ENCODE data around the gene MECP2.

Gene MECP2

GRCh38 chrX:154059231-154059630 is 38.3 kb downstream of the MECP2 start:
- DNase-seq = no peak

GRCh38 chrX:154058214-154058997 is 39.1 kb downstream of the MECP2 start:
- no peak for DNase-seq

GRCh38 chrX:154057791-154058190 is 39.7 kb downstream of the MECP2 start:
- DNase-seq = no peak

DNA sequence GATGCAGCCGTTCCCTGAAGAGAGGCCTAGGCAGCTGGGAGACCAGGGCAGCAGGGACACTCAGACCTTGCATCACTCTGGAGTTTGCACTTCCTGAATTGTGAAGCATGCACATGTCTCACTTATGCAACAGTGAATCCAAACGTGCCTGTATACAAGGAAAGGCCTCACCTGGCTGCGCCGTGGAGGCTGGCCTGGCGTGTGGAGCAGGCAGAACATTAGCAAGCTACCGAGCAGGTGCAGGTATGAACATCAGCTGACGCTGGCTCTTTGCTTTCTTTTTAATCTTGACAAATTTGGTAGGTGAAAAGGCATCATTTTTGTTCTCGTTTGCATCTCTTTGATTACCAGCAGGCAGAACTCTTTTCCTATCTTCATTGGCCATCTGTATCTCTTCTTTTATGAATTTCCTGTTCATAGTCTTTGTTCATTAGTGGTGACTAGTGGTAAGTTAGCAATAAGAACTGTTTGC is 40.7 kb downstream of the MECP2 start:
- no peak for DNase-seq

DNA sequence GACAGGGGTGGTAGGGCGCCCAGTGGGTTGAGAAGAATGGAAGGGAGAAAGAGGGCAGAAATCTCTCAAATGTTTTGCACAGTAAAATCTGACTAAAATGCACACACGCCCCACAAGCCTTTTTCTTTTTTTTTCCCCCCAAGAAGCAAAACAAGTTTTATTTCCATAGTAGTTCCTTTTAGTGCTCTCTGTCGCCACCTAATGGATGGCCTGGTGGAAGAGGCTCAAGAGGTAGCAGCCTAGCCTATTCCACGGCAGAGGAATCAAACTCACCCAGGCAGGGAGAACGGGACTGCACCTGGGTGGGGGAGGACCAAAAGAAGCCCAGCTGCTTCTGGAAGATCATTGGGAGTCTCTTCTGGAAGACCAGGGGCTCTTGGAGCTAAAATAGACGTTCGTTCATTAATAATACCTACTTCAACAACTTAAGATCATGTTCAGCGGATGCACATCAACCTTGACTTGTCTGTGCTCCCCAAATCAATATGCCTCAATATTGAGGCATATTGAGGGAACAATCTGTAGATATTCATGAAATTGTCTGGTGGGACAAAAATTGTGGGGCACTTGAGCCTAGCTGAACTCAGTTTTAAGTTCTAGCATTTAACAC is 46.2 kb downstream of the MECP2 start:
- DNase-seq = no peak

DNA sequence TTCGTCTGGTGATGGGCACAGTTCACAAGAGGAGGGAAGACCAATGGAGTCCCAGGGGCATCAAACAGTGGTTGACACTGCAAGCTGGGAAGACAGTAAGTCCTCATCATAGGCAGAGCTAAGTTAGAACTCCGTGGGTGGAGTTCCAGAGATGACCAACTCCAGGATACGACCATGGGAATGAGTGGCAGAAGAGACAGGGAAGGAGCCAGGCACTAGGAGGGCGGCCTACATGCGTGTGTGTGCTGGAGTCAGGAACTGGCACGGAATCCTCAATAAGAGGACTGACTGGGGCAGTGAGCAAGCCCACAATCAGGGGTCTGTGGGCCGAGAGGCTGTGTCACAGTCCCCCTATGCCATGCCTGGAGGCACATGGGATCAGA is 47.4 kb downstream of the MECP2 start:
- no peak for DNase-seq

DNA sequence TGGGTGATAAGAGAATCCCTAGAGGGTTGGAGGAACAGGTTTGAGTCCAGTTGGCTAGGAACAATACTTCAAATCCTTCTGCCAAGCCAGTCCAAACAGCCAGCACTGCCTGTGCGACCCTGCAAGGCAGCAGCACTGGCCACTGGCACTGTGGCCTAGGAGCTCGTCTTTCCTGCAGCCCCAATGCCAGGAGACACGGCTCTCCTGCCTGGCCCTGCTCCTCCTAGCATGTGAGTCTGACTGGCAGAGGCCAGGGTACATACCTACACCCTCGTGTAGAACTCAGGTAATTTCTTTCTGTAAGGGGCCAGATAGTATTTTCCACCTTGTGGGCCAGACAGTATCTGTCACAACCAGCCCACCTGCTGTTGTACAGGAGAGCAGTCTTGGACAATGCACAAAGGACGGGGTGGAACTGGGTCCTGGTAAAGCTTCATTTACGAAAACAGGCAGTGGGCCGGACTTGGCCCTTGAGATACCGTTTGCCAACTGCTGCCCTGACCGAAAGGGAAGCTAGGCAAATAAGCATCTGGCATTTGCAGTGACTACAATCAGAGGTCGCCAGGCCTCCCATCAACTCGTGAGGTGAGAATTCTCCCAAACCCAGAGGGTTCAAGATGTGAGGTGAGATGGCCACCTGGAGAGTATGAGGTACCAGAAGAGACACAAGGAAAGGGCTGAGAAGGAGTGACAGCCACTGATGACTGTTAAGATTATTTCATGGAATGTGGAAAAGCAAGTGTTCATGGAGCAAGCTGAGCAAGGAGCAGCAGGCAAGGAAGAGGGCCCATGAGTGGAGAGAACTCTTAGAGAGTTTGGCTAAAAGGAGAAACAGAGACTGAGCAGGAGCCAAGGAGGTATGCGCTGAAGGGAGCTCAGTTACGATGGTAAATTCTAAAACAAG is 48.1 kb downstream of the MECP2 start:
- no peak for DNase-seq

- DNase-seq = no peak
Observed at GRCh38 chrX:154048398-154048797, 49.1 kb downstream of the MECP2 start.

DNA sequence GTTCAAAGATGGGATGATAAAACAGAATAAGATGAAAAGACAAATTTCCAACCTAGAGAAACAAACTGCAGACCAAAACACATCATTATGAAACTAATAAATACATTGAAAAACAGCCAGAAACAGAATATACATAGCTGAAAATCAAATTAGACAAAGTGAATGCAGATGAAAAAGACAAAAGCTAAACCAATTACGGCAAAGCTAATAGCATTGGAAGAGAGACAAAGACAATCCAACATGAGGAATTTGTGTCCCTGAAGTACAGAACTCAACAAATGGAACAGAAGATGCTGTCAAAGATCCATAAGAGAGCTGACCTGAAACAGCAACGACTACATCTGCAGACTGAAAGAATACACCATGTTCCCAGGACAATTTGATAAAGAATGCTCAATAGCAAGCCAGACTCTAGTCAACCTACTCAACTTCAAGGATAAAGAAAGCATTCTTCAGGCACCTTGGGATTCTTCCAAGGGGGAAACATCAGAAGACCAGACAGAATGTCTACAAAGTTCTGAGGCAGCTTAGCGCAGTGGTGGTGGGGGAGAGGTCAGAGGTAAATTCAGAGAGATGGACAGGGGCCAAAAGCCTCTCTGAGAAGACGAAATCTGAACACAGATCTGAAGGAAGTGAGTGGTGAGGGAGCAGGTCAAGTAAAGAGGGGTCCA is 50.4 kb downstream of the MECP2 start:
- DNase-seq = no peak

DNA sequence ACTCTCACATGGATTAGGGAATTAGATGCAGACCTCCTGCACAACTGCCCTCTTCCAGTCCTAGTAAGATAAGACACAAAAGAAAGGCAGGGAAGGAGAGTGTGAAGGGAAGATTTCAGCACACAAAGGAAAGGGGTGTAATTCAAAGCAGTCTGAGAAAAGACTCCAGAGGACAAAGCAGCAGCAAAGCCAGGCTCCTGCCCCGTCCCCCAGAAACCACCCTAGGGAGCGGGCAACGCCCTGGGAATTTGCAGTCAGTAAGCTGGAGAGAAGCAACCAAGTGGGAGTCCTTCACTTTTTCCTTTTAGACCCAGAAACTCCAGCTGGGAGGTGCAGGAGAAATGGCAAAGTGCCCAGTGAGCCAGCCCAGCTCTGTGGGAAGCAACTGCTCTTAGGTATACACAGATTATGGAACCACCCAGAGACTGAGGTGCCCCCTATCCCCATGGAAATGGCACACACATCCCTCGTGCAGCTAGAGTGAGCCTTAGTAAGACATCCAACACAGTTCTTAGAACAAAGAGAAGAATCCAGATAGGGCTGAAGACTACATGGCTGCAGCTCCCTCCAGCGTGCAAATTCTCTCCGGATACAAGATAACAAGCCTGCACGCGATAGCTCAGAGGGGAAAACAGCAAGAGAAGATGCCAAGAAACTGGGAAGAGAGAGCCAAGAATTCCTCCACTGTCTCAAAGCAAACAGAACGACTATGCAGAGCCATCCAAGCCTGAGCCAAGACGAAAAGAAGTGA is 51.3 kb downstream of the MECP2 start:
- DNase-seq = no peak

GRCh38 chrX:154044091-154044490 is 53.4 kb downstream of the MECP2 start:
- no peak for DNase-seq

DNA sequence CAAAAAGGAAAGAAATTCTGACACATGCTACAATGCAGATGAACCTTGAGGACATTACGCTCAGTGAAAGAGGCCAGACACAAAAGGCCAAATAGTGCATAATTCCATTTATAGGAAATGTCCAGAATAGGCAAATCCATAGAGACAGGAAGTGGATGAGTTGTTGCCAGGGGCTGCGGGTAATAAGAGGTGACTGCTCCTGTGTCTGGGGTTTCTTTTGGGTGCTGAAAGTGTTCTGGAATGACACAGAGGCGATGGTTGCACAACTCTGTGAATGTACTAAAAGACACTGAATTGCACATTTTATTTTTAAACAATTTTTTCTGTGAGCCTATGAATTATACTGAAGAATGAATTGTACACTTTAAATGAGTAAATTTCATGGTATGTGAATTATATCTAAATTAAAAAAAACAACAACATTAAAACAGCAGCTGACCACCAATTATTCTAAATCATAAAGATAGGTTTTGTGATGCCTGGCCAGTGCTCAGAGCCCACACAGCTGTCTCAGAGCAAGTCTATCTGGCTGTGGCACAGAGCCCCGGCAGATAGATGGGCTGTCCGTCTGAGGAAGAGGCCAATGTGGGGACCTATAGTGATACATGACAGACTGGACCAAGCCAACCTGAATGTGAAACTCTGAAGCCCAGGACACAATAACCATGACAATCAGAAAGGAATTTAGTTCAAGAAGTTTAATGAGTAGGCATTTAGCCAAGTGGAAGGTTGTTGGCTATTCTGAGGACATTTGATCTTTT is 54.3 kb downstream of the MECP2 start:
- DNase-seq = no peak

DNA sequence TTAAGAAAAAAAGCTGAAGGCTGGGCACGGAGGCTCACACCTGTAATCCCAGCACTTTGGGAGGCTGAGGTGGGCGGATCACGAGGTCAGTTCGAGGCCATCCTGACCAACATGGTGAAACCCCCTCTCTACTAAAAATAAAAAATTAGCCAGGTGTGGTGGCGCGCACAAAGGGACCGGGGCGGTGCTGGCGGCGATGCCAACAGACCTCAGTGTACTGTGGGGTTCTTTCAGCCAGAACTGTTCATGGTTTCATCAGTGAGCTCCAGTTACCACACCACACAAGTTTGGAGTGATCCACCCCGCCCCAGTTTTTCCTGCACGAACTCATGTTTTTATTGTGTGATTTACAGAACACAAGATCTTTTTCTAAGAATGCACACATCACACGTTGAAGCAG is 56.7 kb downstream of the MECP2 start:
- DNase-seq = no peak

- DNase-seq = no peak
Observed at GRCh38 chrX:154040307-154040756, 57.2 kb downstream of the MECP2 start.

GRCh38 chrX:154039577-154039976 is 57.9 kb downstream of the MECP2 start:
- DNase-seq = no peak

DNA sequence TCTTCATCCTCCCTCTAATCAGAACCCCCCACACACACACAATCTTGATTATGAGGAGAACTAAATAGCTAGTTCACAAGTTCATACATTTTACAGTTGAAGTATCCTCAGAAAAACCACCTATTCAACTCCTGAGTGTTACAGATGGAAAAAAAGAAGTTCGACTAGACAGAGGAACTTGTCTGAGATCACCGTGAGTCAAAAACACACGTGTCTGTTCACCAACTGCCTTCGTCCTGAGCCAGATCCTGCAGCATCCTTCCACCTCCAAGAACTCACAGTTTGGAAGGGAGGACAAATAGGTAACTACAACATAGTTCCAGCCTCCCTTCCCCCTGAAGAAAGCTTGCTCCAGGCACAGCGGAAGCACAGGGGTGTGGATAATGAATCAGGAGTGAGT is 58.9 kb downstream of the MECP2 start:
- no peak for DNase-seq

DNA sequence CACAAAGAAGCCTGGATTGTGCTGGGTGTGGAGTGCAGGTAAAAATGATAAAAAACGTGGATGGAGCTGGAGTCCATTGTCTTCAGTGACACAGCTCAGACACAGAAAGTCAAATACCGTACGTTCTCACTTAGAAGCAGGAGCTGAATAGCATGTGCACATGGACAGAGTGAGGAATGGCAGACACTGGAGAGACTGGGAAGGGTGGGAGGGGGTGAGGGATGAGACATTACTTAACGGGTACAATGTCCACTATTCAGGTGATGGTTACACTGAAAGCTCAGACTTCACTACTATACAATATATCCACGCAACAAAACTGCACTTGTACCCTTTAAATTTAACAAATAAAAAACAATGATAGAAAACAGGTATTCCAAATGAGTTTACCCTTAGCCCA is 59.8 kb downstream of the MECP2 start:
- DNase-seq = no peak

- no peak for DNase-seq
Observed at GRCh38 chrX:154036513-154036912, 61.0 kb downstream of the MECP2 start.

GRCh38 chrX:154033848-154034247 is 63.7 kb downstream of the MECP2 start:
- no peak for DNase-seq

DNA sequence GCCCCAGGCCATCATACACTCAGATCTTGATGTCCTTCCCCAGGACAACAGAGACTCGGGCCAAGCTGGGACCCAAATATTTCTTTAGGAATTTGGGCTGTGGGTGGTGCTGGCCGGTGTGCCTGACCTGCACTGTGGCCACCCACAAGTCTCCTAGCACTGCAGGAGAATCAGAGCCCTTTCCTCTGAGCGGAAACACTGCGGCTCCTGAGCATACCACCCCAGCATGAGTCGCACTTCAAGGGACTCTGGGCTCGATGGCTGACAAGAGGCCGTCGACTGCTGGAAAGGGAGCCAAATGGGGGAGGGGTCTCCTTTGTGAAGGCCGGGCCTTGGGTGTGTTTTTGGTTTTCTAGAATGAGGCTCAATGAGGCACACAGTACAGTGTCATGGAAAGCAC is 64.9 kb downstream of the MECP2 start:
- no peak for DNase-seq

GRCh38 chrX:154032160-154032559 is 65.4 kb downstream of the MECP2 start:
- DNase-seq = no peak

All from 8988T (cell line).